HL-60/S4 (cell line): Measurements from ENCODE around the gene DCST1.

ENCODE experiments used
- in situ Hi-C: fragments of 300-500 bp; cut with MboI; formaldehyde crosslinking; loops from 2 replicates; pipeline ENCODE4 v1.14.3; 2022; ENCODE audit warnings: low sequenced_read_pairs

Gene DCST1

DNA sequence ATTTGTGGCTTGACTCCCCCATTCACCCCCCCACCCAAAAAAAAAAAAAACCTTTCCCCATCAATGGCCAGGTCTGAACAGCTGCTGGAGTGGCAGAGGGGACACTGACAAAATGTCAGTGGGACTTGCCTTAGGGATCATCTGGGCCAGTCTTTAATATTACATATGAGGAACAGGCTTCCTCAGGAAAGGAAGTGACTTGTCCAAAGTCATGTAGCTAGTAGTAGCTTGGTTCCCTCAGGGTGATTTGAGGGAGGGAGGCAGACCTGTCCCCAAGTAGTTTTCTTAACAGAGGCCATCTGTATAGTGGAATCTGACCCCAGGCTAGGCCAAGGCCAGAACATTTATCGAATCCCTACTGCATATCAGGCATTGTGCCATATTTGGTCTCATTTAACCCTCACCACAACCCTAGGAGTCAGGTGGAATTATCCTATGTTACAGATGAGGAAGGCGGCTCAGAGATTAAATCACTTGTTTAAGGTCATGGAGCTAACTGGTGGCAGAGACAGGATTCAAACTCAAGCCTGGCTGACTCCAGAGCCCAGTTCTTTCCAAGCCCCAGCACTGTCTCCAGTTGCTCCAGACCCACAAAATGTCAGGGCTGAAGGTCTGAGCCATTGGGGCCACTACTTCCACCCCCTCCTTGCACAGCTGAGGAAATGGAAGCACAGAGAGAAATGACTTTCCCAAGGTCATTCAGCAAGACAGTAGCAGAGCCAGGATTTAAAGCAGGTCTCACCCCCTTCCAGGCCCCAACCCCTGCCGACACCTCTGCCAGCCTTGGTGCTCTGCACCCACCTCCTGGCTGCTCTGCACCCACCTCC lies 20.6 kb upstream of the DCST1 start:
- in situ Hi-C loops: no loop called here

DNA sequence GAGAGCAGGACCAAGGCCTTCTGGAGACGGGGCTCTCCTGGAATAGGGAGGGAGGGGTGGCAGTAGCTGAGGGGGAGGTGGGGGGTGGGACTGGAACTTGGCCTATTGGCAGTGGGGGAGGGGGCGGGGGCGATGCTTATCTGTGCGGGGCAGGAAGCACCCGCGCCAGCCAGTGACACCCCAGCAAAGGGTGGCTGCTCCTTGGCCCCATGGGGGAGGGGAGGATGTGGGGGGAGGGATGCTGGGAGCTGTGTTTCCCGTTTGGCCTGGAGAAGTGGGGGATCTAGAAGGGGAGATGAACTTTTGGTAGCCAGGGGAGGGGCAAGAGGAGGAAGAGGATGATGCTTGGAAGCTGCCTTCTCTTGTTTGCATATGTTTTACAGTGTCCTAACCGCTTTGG lies 20.0 kb upstream of the DCST1 start:
- in situ Hi-C loops: no loop called here

DNA sequence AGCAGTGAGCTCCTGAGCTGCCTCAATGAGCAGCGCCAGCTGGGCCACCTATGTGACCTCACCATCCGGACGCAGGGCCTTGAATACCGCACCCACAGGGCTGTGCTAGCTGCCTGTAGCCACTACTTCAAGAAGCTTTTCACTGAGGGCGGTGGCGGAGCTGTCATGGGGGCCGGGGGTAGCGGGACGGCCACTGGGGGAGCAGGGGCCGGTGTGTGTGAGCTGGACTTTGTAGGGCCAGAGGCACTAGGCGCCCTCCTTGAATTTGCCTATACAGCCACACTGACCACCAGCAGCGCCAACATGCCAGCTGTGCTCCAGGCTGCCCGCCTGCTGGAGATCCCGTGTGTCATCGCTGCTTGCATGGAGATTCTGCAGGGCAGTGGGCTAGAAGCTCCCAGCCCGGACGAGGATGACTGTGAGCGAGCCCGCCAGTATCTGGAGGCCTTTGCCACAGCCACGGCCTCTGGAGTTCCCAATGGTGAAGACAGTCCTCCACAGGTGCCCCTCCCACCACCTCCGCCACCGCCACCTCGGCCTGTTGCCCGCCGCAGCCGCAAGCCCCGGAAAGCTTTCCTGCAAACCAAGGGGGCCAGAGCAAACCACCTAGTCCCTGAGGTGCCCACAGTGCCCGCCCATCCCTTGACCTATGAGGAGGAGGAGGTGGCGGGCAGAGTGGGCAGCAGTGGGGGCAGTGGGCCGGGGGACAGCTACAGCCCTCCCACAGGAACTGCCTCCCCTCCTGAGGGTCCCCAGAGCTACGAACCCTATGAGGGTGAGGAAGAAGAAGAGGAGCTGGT lies 18.7 kb upstream of the DCST1 start:
- in situ Hi-C loops: no loop called here

DNA sequence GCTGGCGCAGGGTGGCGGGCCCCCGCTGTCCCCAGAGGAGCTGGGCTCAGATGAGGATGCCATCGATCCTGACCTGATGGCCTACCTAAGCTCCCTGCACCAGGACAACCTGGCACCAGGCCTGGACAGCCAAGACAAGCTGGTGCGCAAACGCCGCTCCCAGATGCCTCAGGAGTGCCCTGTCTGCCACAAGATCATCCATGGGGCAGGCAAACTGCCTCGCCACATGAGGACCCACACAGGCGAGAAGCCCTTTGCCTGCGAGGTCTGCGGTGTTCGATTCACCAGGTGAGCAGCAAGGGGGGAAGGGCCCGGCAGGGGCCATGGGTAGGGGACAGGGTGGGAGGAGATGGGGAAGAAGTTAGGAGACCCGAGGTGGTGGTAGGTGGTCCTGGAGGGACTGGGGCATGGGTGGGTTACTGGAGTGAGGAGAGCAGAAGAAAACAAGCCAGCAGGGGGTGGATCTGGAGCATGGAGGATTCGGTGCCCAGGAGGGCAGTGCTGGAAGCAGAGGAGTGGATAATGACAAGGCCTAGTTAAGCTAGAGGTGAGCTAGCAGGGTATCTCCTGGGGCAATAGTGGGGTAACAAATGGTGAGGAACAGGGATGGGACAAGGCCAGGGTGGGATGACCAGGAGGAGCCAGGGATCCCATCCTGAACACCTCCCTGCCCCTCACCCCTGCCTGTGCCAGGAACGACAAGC lies 17.9 kb upstream of the DCST1 start:
- in situ Hi-C loops: no loop called here

DNA sequence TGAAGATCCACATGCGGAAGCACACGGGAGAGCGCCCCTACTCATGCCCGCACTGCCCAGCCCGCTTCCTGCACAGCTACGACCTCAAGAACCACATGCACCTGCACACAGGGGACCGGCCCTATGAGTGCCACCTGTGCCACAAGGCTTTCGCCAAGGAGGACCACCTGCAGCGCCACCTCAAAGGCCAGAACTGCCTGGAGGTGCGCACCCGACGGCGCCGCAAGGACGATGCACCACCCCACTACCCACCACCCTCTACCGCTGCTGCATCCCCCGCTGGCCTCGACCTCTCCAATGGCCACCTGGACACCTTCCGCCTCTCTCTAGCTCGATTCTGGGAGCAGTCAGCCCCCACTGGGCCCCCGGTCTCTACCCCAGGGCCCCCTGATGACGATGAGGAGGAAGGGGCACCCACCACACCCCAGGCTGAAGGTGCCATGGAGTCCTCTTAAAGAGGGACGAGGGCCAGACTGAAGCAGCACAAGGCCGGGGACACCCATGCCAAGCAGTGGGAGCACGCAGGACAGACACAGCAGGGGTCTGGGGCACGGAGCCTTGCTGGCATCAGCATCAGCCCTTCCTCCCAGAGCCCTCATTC lies 17.3 kb upstream of the DCST1 start:
- in situ Hi-C loops: no loop called here

DNA sequence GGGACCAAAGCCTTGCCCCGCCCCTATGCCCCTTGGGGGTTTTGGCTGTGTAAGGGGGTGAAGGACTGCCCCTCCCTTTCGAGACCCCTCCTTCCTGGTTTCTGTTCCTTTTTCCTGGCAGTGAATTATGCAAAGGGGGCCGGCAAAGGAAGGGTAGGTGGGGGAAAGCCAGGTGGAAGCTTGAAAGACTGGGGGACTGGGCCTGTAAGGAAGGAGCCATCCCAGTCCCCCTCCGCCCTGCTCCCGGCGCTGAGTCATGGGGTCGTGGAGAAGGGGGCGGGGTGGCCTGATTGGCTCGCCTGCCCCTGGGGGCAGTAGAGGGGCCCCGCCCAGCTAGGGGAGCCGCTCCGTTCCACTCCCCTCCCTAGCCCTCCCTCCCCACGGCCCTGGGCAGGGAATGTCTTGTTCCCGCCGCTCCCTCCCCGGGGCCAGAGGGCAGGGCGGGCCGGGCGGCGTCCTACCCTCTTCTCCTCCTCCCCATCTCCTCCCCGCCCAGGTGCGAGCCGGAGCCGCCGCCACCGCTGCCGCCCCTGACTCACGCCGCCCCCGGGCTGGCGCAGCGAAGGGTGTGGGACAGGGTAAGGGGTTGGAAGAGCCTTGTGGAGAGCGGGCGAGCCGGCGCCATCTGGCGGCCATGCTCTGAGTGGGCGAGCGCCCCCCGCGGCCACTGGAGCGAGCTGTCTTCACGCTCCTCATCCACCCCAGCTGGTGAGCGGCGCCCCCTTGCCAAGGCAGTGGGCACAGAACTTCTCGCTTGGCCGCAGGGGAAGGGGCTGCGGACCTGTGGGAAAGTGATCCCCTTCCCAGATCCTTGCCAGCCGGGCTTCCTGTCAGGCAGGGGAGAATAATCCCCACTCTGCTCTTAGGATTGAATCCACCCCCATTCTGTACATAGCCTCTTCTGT lies 16.3 kb upstream of the DCST1 start:
- in situ Hi-C loops: no loop called here

DNA sequence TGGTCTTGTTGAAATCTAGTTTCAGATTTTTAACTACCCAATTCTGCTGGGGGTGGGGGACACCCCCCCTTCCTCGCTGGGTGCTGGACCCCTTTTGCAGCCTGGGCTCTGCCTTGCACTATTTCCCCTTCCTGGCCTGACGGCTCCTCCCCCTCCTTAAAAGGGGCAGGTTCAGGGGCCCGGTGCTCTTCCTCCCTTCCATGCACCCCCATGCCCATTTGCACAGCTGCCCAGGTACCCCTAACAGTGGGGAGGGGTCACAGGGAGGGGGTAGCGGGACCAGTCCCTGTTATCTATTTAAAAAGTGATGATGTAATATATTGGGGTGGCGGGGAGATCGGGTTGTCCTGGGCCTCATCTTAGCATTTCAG lies 15.7 kb upstream of the DCST1 start:
- in situ Hi-C loops: no loop called here

DNA sequence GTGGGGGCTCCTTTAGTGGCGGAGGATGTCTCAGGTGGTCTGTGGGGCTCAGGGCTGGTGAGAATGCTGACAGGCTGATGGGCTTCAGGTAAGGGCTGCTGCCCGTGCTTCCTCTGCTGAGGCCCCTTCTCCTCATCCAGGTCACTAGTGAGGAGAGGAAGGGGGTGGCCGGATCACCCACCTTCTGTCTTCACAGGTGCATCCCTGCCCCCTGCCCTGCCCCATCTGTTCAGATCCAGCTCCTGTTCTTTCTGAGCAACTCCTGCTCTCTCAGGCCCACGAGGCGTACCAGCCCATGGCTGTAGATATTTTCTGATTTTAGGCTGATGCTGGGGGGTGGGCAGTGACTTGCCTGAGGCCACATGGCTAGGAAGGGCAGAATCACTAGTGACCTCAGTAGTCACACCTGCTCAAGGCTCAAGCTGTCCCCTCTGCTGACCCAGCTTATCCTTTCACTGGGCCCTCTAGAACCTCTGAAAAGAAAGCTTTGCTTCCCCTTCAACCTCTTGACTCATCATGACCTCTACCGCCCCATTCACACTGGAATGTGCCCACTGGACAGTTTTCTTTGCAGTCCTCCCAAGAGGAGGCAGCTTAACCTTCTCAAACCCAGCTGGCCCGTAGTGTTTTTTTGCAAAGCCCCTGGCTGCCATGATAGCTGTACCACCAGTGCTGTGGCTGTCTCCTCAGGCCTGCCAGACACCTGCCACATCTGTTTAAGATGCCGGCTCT lies 14.8 kb upstream of the DCST1 start:
- in situ Hi-C loops: no loop called here

DNA sequence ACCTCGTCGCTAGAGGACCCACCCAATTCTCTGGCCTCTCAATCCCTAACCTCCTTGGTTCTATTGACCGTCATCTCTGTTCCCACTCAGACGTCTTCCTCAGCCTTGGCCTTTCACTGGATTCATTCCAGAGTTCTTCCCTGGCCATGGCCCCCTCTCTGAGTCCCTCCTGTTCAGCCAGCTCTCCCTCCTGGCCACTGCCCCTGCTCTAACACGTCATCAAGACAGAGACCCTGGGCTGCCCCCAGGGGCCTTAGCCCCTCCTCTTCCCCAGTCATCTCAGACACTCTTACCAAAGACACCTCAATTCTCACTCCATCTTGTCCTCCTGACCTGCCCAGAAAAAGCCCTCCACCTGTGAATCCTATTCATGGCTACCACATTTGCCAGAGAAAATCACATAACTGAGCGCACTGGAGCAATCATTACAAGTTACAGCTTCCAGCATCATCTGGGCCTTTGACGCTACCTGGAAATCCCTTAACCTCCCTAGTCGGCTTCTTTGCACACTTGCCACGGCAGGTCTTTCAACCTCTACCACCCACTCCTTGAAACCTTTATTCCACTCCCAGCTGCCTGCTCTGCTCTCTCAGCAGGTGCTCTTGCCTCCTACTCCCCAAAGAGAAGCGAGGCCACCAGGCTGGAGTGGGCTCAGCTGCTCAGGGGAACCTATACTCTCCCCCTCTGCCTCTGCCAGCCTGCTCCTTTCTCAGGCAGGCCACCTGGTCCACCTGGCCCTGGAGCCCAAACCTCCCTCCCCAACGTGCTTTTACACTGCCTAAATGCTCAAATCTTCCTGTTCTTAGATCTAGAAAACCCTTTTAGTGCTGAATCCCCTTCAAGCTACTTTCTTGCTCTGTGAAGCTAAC lies 14.0 kb upstream of the DCST1 start:
- in situ Hi-C loops: no loop called here

DNA sequence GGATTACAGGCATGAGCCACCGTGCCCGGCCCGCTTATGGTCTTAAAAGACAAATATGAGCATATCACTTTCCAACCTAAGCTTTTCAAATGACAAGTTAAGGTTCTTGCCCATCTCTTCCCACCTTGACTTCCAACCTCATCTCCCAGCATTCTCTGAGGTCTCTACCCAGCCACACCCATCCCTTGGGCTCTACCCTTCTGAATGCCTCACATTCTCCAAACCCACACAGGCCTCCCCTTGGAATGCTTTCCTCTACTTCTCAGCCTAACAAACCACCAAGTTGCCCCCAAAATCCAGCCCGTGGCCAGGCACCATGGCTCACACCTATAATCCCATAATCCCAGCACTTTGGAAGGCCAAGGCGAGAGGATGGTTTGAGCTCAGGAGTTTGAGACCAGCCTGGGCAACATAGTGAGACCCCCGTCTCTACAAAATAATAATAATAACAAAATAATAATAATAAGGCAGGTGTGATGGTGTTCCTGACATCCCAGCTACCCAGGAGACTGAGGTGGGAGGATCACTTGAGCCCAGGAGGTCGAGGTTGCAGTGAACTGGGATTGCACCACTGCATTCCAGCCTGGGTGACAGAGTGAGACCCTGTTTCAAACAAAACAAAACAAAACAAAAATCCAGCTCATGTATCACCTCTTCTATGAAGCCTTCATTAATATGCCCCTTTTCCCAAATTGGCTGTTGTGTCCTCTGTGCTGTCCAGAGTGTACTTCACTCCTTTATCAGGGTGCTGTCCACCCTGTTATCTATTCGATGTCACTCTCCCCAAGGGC lies 11.3 kb upstream of the DCST1 start:
- in situ Hi-C loops: no loop called here

DNA sequence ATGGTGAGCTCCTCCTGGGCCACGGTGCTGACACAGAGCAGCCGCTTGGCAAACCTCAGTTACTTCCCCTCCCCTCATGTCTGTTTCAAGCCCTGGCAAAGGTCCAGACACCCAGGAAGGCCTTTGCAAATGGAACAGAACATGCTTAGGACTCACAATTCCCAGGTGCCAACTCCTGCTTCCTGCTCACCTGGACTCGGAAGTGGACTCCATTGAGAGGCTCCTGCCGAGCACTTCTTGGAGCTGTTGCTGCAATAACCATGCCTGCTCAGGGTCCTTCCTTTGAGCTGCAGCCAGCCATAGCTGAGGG lies 10.7 kb upstream of the DCST1 start:
- in situ Hi-C loops: no loop called here

DNA sequence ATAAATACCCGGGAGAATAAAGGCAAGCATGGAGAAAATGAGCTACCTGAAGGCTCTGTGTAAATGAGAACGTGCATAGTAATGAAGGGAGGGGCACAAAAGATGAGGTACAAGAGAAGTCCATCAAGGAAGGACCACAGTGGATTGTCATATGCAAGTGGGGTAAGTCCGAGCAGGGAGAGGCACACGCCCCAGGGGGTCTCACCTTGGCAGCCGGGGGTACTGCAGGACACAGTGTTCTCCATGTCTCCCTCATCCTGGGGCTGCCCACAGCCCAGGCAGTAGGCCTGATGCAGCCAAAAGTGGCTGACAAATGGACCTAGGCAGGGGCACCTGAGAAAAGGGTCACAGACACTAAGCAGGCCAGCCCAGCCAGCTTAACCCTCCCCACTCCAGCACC lies 10.0 kb upstream of the DCST1 start:
- in situ Hi-C loops: no loop called here

DNA sequence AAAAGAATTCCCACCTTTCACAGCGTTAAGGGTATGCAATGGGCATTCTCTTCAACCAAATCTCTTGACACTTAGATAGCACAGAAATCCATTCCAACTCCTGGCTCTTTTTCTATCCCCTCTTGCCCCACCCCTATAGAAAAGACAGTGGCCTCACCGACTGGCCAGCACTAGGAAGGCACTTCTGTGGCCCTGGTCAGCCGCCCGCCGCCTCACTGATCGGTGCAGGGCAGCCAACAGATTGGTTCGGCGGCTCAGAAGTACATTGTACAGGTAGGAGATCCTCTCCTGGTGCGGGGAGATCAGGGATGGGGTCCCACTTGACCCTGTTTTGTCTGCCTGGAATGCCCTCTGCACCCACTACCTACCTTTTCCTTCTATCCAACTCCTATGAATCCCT lies 9.3 kb upstream of the DCST1 start:
- in situ Hi-C loops: no loop called here

DNA sequence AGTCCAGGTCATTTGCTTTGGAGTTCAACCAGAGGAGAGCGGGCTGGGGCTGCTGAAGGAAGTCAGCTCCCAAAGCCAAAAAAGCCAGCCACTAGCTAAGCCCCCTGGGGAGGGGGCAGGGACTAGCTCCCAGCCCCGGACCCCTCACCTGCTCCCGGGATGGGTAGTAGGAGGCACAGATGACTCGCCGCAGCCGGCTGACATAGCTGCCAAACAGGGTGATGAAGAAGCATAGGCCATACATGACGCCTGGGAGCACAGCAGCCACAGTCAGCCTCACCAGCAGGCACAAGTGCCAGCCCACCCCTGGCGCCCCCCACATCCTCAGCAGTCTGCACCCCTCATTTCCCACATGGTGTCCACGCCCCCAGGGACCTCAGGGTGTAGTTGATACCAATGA lies 7.5 kb upstream of the DCST1 start:
- in situ Hi-C loops: no loop called here

DNA sequence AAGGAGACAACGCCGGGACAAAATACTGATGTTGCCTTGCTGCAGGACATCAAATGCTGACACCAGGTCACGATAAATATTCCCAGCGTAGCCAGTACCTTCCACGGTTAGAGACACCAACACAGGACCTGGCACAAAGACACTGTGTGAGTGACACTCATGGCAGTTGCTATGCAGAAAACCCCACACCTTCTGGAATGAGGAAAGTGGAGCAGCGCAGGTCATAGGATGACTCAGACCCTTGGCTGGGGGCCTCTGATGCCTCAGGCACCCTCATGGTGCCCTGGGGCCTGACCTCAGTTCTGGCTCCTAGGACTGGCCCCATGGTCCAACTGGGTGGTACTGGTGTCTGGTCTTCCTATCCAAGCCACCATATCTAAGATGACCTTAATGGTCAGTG lies 7.0 kb upstream of the DCST1 start:
- in situ Hi-C loops: no loop called here

DNA sequence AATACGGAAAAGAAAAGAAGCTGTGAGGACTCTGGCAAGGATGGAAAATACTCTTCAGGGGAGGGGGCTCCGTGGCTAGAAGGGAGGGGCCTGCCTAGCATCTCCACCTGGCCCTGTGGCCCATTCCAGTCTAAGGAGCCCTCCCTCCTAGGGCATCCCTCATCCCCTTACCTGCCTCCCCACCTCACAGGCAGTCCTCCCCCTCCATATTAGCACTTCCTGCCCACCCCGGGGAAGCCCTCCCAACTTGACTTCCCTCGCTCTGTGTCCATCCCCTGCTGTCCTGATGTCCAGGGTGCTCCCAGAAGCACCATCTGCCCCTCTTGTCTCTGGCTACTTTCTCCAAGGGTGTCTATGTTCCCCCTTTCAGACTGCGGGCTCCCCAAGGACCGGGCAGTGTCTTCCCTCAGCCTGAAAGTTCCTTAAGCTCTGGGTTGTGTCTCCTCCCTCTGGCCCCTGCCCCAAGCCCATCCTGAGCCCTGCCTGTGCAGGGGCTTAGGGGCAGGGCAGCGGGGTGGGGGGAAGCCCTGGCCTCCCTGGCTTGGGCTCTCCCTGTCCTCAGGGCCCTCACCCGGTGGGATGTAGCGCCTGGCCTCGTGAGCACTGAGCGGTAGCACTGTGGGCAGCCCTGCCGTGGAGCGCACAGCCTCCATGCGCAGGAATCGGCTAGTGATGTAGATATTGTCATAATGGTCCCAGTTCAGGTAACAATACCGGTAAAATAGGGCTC lies 3.9 kb upstream of the DCST1 start:
- in situ Hi-C loops: no loop called here

DNA sequence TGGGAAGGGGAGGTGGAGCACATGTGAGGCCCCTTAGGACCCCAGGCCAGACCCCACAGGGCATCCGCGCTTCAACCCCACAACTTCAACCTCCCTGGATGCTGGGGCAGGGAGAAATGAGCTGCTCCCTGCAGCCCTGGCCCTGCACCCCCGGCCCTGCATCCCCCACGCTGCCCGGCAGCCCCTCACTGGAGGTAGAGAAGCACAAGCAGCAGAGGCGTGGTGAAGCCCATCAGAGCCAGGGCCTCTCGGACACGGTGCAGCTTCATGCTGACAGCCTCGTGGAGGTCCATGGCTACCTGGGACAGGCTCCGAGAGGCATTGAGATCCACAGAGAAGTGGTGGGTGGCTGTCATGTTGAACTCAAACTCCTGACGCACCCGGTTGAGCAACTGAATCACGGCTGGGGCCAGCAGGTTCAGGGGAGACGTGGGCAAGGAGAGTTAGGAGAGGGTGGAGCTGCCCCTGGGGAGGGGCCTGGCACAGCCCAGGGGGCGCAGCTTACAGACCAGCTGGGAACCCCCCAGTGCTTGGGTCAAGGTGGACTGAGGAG lies 3.3 kb upstream of the DCST1 start:
- in situ Hi-C loops: no loop called here
